GM18499 (cell line): ENCODE measurements around the gene GCK.

Source experiments
- ATAC-seq: cut with Tn5 transposase; IDR thresholded peaks from one replicate; pipeline ENCODE4 v1.9.1; 2021; ENCODE audit warnings: moderate number of reproducible peaks; ENCODE audit not compliant: insufficient read depth, unreplicated experiment

The GCK gene

DNA sequence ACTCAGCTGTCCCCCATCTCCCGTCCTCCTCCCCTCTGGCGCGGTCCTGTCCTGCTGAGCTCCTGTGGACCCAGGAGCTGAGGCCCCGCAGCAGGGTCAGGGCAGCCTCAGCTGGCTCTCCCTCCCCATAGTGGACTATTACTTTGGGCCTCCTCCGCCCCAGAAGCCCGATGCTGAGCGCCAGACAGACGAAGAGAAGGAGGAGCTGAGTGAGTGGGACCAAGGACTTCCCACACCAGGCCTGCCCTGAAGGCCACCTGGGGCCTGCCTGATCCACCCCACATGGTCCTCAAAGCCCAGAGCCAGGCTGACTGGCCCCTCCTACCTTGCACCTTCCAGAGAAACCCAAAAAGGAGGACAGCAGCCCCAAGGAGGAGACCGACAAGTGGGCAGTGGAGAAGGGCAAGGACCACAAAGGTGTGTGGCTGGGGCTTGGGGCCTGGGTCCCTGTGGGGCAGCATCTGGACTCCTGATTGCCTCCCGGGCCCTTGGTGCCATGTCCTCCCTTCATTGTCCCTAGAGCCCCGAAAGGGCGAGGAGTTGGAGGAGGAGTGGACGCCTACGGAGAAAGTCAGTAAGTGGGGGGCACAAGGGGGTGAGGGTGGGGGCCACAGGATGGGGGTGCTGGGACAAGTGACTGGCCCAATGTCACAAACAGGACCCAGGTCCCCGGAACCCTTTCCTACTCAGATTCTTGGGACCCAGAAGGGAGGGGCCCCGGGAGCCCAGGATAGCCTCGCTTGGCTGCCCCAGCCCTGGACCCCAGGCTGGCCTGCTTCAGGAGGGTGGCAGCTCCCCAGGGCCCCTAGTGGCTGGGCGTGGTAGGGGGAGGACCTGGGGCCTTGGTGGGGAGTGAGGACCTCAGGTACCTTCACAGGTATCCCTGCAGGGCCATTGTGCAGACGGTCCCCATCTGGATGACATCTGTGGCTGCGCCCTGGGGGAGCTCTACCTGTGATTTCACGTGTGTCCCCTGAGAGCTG lies 80.2 kb downstream of the GCK start:
- ATAC-seq: no peak

GRCh38 chr7:44107961-44108767 lies 81.1 kb downstream of the GCK start:
- no peak for ATAC-seq

GRCh38 chr7:44107116-44107960 lies 81.9 kb downstream of the GCK start:
- no peak for ATAC-seq

- ATAC-seq: no peak
Measured at GRCh38 chr7:44106311-44107065, 82.8 kb downstream of the GCK start.

- no peak for ATAC-seq
Measured at GRCh38 chr7:44105832-44106231, 83.4 kb downstream of the GCK start.

DNA sequence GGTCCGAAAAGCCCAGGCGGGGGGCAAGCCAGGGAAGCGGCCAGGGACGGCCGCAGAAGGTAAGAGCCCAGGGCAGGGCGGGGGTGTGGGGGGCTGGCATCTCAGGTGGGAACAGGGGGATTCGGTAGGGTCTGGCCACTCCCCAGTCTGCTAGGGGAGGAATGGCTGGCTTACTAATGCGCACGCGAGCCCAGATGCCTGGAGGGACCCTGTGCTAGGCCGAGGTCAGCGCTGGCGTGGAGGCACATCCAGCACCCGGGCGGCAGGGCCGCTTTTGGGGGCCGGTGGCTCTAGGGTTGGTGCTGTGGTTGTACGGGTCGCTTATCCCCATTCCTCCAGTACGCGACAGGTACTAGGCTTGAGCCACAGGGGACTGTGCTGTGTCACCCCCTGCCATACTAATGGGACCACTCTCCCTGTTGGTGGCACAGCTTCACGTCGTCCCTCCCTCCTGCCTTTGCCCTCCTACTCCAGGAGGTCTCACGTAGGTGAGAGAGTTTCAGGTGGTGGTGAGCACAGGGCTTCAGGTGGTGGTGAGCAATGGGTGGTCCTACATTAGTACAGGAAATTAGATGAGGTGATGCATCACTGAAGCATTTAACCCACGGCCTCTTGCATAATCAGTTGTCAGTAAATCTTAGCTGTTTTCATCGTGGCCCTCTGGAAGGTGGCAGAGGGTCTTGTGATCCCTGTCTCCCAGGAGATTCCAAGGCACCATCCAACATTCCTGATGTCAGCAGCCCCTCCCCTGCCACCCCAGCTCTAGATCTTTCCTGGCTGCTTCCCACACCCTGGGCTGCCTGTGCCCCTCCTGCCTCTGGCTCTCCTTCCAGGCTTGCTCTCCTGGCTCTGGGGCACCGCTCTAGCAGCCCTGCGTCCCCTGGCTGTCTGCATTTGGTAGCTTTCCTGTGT lies 84.1 kb downstream of the GCK start:
- no peak for ATAC-seq

DNA sequence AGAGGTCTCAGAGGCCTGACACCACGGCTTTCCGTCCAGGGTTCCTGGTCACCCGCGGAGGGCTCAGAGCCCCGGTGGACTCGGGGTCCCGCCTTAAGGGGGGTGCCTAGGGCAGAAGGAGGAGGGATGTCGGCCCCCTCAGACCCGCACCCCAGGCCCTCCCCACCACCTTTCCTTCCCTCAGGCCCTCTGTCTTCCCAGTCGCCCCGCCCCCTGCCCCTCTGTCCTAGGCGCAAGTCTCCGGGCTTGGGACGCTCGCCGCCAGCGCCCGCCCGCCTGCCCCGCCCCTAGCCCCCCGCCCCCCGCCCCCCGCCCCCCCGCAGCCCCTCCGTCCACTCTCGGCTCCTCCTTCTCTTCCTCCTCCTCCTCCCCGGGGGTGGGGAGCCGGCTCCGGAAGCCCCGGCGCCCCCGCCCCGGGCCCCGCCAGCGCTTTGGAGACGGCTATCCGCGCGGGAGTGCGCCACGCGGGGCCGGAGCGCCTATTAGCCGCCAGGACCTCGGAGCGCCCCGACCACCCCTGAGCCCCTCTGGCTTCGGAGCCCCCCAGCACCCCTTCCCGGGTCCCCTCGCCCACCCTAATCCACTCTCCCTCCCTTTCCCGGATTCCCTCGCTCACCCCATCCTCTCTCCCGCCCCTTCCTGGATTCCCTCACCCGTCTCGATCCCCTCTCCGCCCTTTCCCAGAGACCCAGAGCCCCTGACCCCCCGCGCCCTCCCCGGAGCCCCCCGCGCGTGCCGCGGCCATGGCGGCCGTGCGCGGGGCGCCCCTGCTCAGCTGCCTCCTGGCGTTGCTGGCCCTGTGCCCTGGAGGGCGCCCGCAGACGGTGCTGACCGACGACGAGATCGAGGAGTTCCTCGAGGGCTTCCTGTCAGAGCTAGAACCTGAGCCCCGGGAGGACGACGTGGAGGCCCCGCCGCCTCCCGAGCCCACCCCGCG lies 85.0 kb downstream of the GCK start, which contains the start of gene AEBP1:
Gene AEBP1 (plus strand): TSS at position 423 of the 937 bp plus-strand sequence. CDS start 321 bp downstream, at position 744.
- ATAC-seq: no peak

GRCh38 chr7:44103566-44103922 lies 85.7 kb downstream of the GCK start:
- no peak for ATAC-seq

DNA sequence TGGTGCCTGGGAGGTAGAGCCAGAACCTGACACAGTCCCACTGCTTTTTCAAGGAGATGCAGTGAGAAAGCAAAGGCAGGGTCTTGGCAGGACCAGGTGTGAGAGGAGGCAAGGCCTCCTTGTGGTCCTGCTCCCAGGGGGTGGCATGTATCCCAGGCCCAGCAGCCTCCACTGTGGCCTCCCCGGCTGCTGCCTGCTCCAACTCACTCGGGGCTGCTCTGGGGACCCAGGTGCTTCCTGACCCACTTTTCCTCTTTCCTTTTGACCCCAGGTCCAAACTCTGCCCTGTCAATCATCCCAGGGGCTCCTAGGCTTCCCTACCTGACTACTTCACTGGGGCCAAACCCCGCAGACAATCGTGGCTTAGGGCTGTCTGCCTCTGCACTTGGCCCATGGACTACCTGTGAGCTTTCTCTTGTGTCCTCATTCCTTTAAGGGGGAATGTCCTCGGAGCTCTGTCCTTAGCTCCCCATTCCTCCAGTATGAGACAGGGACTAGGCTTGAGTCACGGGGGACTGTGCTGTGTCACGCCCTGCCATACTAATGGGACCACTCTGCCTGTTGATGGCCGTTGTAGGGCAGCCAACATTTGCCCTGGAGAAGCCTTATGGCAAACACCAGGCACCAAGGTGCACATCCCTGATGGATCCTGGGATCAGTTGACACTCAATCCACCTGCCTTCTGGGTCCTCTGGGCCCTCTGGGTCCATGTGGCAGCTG lies 86.2 kb downstream of the GCK start:
- no peak for ATAC-seq

GRCh38 chr7:44101966-44102845 lies 87.0 kb downstream of the GCK start:
- no peak for ATAC-seq

GRCh38 chr7:44101303-44101965 lies 87.8 kb downstream of the GCK start:
- no peak for ATAC-seq

DNA sequence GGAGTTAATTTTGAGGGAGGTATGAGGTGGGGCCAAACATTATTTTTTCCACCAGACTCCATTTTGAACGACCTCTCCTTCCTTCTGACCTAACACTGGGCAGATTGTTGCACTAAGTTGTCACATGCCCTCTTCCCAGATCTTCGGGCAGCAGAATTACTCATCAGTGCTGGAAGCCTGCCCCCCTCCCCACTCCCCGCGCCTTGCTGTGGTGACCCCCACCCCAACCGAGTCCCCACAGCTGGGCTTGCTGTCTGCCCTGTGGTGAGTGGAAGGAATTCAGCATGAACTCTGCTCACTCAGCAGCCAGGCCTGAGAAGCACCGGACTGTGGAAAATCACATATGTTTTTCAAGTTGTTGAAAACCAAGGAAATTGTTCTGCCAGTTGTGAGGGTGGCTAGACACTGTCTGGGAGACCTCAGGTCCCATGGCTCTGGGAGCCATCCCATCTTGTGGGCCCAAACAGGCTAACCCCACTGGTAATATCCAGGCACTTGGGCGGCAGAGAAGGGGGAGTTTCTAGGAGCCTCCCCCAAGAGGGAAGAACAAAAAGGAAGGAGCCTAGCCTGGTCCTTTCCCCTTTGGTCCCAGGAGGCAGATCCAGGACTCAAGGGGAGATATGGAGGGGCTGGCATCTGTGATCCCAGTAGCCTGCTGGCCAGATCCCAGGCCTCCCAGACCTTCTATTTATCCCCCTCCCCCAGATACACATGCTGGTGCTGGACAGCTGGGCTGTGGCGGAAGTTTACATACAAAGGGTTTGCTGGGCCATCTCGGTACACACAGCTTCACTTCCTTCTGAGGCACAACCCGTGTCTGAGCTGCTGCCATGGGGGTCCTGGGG lies 88.6 kb downstream of the GCK start:
- ATAC-seq: no peak

- ATAC-seq: no peak
Measured at GRCh38 chr7:44099669-44100068, 89.6 kb downstream of the GCK start.
